ENCODE results near the gene RANBP3. TPM values are rescaled to one million over a fixed set of nuclear protein-coding genes. Genes with fewer than 3 reads are reported as not detected.

RANBP3 gene
- polyA plus RNA-seq, 1 of the 3 experiments (the other 2 are of a cell fraction) = 84.0 TPM

GRCh38 chr19:5917431-5918107 lies 60.4 kb downstream of the RANBP3 start:
- H4K20me1 ChIP-seq (ENCODE audit: insufficient read depth) = no peaks in the 10 kb centered on the region
- ChIA-PET CTCF (interaction anchor here (1.3 kb wide), 1 partner anchor 50 kb away, joined by 3 read pairs; no protein-coding TSS in a partner anchor), POLR2A (no interaction called here)
- no peak for DNase-seq
- peaks cover 4 to 5% of the 10 kb centered on the region in 2 experiments; a peak in 2 of 4 replicates for H3K4me1 ChIP-seq (ENCODE audit: control insufficient read depth in 1 of 2, insufficient read depth in 2 of 2, low read depth in 1 of 2, low read length in 1 of 2)
- H3K36me3 ChIP-seq (replicated peaks in 1 of 2; ENCODE audit: control insufficient read depth in 1 of 2, insufficient read depth in 2 of 2, low read length in 1 of 2) = peaks cover 4 to 54% of the 10 kb centered on the region in 2 experiments
- H2AFZ ChIP-seq (ENCODE audit: low read depth) = no peak overlapping the region
- WGBS (ENCODE audit: low lambda C conversion rate) = 93% methylated on average over 24 of the region's 36 CpGs
- H3K9ac ChIP-seq = no peak overlapping the region
- H3K9me2 ChIP-seq = no peaks in the 10 kb centered on the region
- no peaks in the 10 kb centered on the region for H3K9me3 ChIP-seq
- TF ChIP-seq RFX5 (IDR thresholded peaks at IDR 0.05; ENCODE audit: low read length) (no peak), TEAD4 (IDR thresholded peaks at IDR 0.05; ENCODE audit: borderline replicate concordance, insufficient read depth) (no peak), MXI1 (IDR thresholded peaks at IDR 0.05; ENCODE audit: low read depth, low read length) (no peak), SMC3 (IDR thresholded peaks at IDR 0.05; ENCODE audit: low read depth, low read length) (no peak), GABPA (IDR thresholded peaks at IDR 0.05; ENCODE audit: low read depth) (no peak), GATA2 (CRISPR knock-in tag; IDR thresholded peaks at IDR 0.05) (no peak), EZH2phosphoT487 (IDR thresholded peaks at IDR 0.05; ENCODE audit: borderline replicate concordance, low read depth) (no peak), SIN3A (IDR thresholded peaks at IDR 0.05; ENCODE audit: borderline replicate concordance, low read depth, low read length) (no peak), USF1 (IDR thresholded peaks at IDR 0.05; ENCODE audit: borderline replicate concordance, low read depth) (no peak), JUND (IDR thresholded peaks at IDR 0.05) (no peak), POLR2AphosphoS5 (IDR thresholded peaks at IDR 0.05; ENCODE audit: low read depth, low read length) (no peak), NFIC (IDR thresholded peaks at IDR 0.05; ENCODE audit: borderline replicate concordance) (no peak), EP300 (IDR thresholded peaks at IDR 0.05; ENCODE audit: borderline replicate concordance in 1 of 2, low read depth in 1 of 2, low read length in 1 of 2) (no peak), RXRA (IDR thresholded peaks at IDR 0.05; ENCODE audit: borderline replicate concordance, low read depth) (no peak), RAD21 (IDR thresholded peaks at IDR 0.05; ENCODE audit: low read length) (no peak)
- H3K79me2 ChIP-seq (ENCODE audit: insufficient read depth) = no peaks in the 10 kb centered on the region
- H3K4me3 ChIP-seq (ENCODE audit: low read depth in 2 of 2, low read length in 1 of 2) = no peak overlapping the region
- no peaks in the 10 kb centered on the region for H3F3A ChIP-seq (replicated peaks; ENCODE audit: insufficient read depth)
- H3K4me2 ChIP-seq = no peak overlapping the region
- no peaks in the 10 kb centered on the region for H3K27me3 ChIP-seq (ENCODE audit: insufficient read depth)
- no peak overlapping the region for H3K27ac ChIP-seq (ENCODE audit: low read depth in 2 of 2, low read length in 1 of 2)

GRCh38 chr19:5916181-5916708 lies 61.7 kb downstream of the RANBP3 start:
- DNase-seq = no peak
- Histone ChIP-seq H3K4me3 (ENCODE audit: low read depth in 2 of 2, low read length in 1 of 2) (no peak overlapping the region), H3K79me2 (ENCODE audit: insufficient read depth) (no peaks in the 10 kb centered on the region), H3K27me3 (ENCODE audit: insufficient read depth) (no peaks in the 10 kb centered on the region), H3K4me2 (no peak overlapping the region), H3K9me3 (no peaks in the 10 kb centered on the region), H3K27ac (ENCODE audit: low read depth in 2 of 2, low read length in 1 of 2) (no peak overlapping the region), H3K9me2 (no peaks in the 10 kb centered on the region), H3K9ac (no peak overlapping the region), H3K4me1 (ENCODE audit: control insufficient read depth in 1 of 2, insufficient read depth in 2 of 2, low read depth in 1 of 2, low read length in 1 of 2) (peaks cover 4 to 5% of the 10 kb centered on the region in 2 experiments; a peak in 2 of 4 replicates), H3F3A (replicated peaks; ENCODE audit: insufficient read depth) (no peaks in the 10 kb centered on the region), H4K20me1 (ENCODE audit: insufficient read depth) (no peaks in the 10 kb centered on the region), H2AFZ (ENCODE audit: low read depth) (no peak overlapping the region), H3K36me3 (replicated peaks in 1 of 2; ENCODE audit: control insufficient read depth in 1 of 2, insufficient read depth in 2 of 2, low read length in 1 of 2) (peaks cover 0 to 44% of the 10 kb centered on the region in 2 experiments)
- POLR2A ChIA-PET = no interaction called here
- CTCF ChIA-PET = interaction anchor here (1.0 kb wide), 1 partner anchor 8 kb away, joined by 3 read pairs; no protein-coding TSS in a partner anchor
- WGBS (ENCODE audit: low lambda C conversion rate) = 86% methylated on average over 10 of the region's 14 CpGs
- TF ChIP-seq SIN3A (IDR thresholded peaks at IDR 0.05; ENCODE audit: borderline replicate concordance, low read depth, low read length) = no peak
- TF ChIP-seq REST (IDR thresholded peaks at IDR 0.05; ENCODE audit: low read depth, low read length) = no peak
- TF ChIP-seq TCF12 (IDR thresholded peaks at IDR 0.05) = no peak
- no peak for TF ChIP-seq FOXM1 (IDR thresholded peaks at IDR 0.05; ENCODE audit: low read depth)
- TF ChIP-seq MXI1 (IDR thresholded peaks at IDR 0.05; ENCODE audit: low read depth, low read length) = no peak
- TF ChIP-seq TAF1 (IDR thresholded peaks at IDR 0.05; ENCODE audit: borderline replicate concordance, low read depth, low read length) = no peak
